Measurements from ENCODE around the gene SERTAD2. TPM values are rescaled to one million over a fixed set of nuclear protein-coding genes. Genes with fewer than 3 reads are reported as not detected.
A peak's percentile ranks its signal among the peaks of the same experiment; 100 is the strongest.

SERTAD2 gene
- total RNA-seq, 1 donor from 2014 or later, result 42.2 TPM

- no peaks in the 10 kb centered on the region for H3K36me3 ChIP-seq (ENCODE audit: insufficient read depth, low read length)
- H2AFZ ChIP-seq (ENCODE audit: low read depth, low read length), result no peak overlapping the region
- TF ChIP-seq, protein P1, sequence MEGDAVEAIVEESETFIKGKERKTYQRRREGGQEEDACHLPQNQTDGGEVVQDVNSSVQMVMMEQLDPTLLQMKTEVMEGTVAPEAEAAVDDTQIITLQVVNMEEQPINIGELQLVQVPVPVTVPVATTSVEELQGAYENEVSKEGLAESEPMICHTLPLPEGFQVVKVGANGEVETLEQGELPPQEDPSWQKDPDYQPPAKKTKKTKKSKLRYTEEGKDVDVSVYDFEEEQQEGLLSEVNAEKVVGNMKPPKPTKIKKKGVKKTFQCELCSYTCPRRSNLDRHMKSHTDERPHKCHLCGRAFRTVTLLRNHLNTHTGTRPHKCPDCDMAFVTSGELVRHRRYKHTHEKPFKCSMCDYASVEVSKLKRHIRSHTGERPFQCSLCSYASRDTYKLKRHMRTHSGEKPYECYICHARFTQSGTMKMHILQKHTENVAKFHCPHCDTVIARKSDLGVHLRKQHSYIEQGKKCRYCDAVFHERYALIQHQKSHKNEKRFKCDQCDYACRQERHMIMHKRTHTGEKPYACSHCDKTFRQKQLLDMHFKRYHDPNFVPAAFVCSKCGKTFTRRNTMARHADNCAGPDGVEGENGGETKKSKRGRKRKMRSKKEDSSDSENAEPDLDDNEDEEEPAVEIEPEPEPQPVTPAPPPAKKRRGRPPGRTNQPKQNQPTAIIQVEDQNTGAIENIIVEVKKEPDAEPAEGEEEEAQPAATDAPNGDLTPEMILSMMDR (IDR thresholded peaks at IDR 0.05; ENCODE audit: insufficient read depth, low read depth, low read length), result no peak
- TF ChIP-seq EZH2 (IDR thresholded peaks at IDR 0.05; ENCODE audit: insufficient read depth, low read length), result no peak
- Mint-ChIP-seq H3K27me3 (ENCODE audit: low read depth, unreplicated experiment) (peaks cover 7% of the 10 kb centered on the region), H3K27ac (ENCODE audit: unreplicated experiment) (no peak overlapping the region), H3K36me3 (ENCODE audit: low read depth, unreplicated experiment) (no peaks in the 10 kb centered on the region), H3K4me1 (ENCODE audit: low read depth, unreplicated experiment) (peaks cover 4% of the 10 kb centered on the region), H3K9me3 (ENCODE audit: unreplicated experiment) (peaks cover 7% of the 10 kb centered on the region), H3K4me3 (ENCODE audit: unreplicated experiment) (no peak overlapping the region)
- H3K27ac ChIP-seq (ENCODE audit: low read depth, low read length), result no peak overlapping the region
- no peaks in the 10 kb centered on the region for H3K4me1 ChIP-seq (ENCODE audit: insufficient read depth, low read length)
- H3K4me3 ChIP-seq (ENCODE audit: insufficient read depth, low read depth, low read length), result no peak overlapping the region
- no peak overlapping the region for H3K9ac ChIP-seq (ENCODE audit: low read length)
- no peak overlapping the region for H3K4me2 ChIP-seq (ENCODE audit: low read length)
- DNase-seq (ENCODE audit: low read depth) (no peak), FAIRE-seq (no peak)
- H3K79me2 ChIP-seq (ENCODE audit: insufficient read depth, low read length), result no peaks in the 10 kb centered on the region
- no peaks in the 10 kb centered on the region for H4K20me1 ChIP-seq (ENCODE audit: insufficient read depth, low read length)
- H3K27me3 ChIP-seq (ENCODE audit: insufficient read depth, low read length), result peaks cover 15% of the 10 kb centered on the region
- H3K9me3 ChIP-seq (ENCODE audit: insufficient read depth, low read depth, low read length), result peaks cover 3% of the 10 kb centered on the region
Observed at GRCh38 chr2:64605991-64606478, 47.7 kb downstream of the SERTAD2 start.

DNA sequence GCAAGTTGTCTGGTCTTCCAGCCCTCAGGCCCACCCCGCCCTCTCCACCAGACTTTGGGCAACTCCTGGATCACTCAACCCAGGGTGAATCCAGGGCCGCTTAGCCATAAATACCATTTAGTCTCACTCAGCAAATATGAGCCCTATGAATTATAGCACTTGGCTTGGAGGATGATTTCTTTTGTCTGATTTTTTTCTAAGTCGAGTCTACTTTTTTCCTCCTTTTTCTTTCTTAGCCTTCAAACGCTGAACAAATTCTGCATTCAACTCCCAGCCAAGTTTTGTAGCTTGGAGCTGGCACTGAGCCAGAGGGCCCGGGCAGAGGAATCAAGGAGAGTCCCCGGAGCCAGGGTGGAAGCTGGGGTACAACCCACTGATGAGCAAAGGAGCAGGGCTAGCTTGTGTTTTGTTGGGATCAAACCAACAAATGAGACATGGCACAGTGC is 48.7 kb downstream of the SERTAD2 start:
- no peak overlapping the region for H3K4me2 ChIP-seq (ENCODE audit: low read length)
- H3K4me1 Mint-ChIP-seq (ENCODE audit: low read depth, unreplicated experiment), result peaks cover 4% of the 10 kb centered on the region

GRCh38 chr2:64604155-64604554 is 49.6 kb downstream of the SERTAD2 start:
- H3K79me2 ChIP-seq (ENCODE audit: insufficient read depth, low read length), result no peaks in the 10 kb centered on the region
- H2AFZ ChIP-seq (ENCODE audit: low read depth, low read length), result no peak overlapping the region
- peaks cover 3% of the 10 kb centered on the region for H3K9me3 ChIP-seq (ENCODE audit: insufficient read depth, low read depth, low read length)
- Mint-ChIP-seq H3K27me3 (ENCODE audit: low read depth, unreplicated experiment) (peaks cover 11% of the 10 kb centered on the region), H3K4me3 (ENCODE audit: unreplicated experiment) (no peak overlapping the region), H3K27ac (ENCODE audit: unreplicated experiment) (no peak overlapping the region), H3K36me3 (ENCODE audit: low read depth, unreplicated experiment) (no peaks in the 10 kb centered on the region), H3K4me1 (ENCODE audit: low read depth, unreplicated experiment) (peaks cover 4% of the 10 kb centered on the region), H3K9me3 (ENCODE audit: unreplicated experiment) (peaks cover 7% of the 10 kb centered on the region)
- no peak for TF ChIP-seq EZH2 (IDR thresholded peaks at IDR 0.05; ENCODE audit: insufficient read depth, low read length)
- TF ChIP-seq, protein P1 (IDR thresholded peaks at IDR 0.05; ENCODE audit: insufficient read depth, low read depth, low read length), result no peak
- no peak overlapping the region for H3K4me2 ChIP-seq (ENCODE audit: low read length)
- no peak overlapping the region for H3K4me3 ChIP-seq (ENCODE audit: insufficient read depth, low read depth, low read length)
- no peaks in the 10 kb centered on the region for H3K36me3 ChIP-seq (ENCODE audit: insufficient read depth, low read length)
- no peak overlapping the region for H3K27ac ChIP-seq (ENCODE audit: low read depth, low read length)
- H3K27me3 ChIP-seq (ENCODE audit: insufficient read depth, low read length), result peaks cover 14% of the 10 kb centered on the region
- DNase-seq (ENCODE audit: low read depth) (no peak), FAIRE-seq (no peak)
- H3K4me1 ChIP-seq (ENCODE audit: insufficient read depth, low read length), result no peaks in the 10 kb centered on the region
- no peaks in the 10 kb centered on the region for H4K20me1 ChIP-seq (ENCODE audit: insufficient read depth, low read length)
- no peak overlapping the region for H3K9ac ChIP-seq (ENCODE audit: low read length)

More for the DNA sequence above, 48.7 kb downstream of the SERTAD2 start:
- Mint-ChIP-seq H3K27me3 (ENCODE audit: low read depth, unreplicated experiment) (peaks cover 5% of the 10 kb centered on the region), H3K9me3 (ENCODE audit: unreplicated experiment) (peaks cover 7% of the 10 kb centered on the region), H3K27ac (ENCODE audit: unreplicated experiment) (no peak overlapping the region), H3K36me3 (ENCODE audit: low read depth, unreplicated experiment) (no peaks in the 10 kb centered on the region), H3K4me3 (ENCODE audit: unreplicated experiment) (no peak overlapping the region)
- Histone ChIP-seq H3K9ac (ENCODE audit: low read length) (no peak overlapping the region), H3K27me3 (ENCODE audit: insufficient read depth, low read length) (peaks cover 12% of the 10 kb centered on the region), H3K9me3 (ENCODE audit: insufficient read depth, low read depth, low read length) (peaks cover 3% of the 10 kb centered on the region), H4K20me1 (ENCODE audit: insufficient read depth, low read length) (no peaks in the 10 kb centered on the region), H2AFZ (ENCODE audit: low read depth, low read length) (no peak overlapping the region), H3K27ac (ENCODE audit: low read depth, low read length) (no peak overlapping the region), H3K79me2 (ENCODE audit: insufficient read depth, low read length) (no peaks in the 10 kb centered on the region), H3K36me3 (ENCODE audit: insufficient read depth, low read length) (no peaks in the 10 kb centered on the region), H3K4me1 (ENCODE audit: insufficient read depth, low read length) (no peaks in the 10 kb centered on the region), H3K4me3 (ENCODE audit: insufficient read depth, low read depth, low read length) (no peak overlapping the region)
- DNase-seq (ENCODE audit: low read depth), result peak; percentile 78
- TF ChIP-seq, protein P1 (IDR thresholded peaks at IDR 0.05; ENCODE audit: insufficient read depth, low read depth, low read length), result no peak
- no peak for TF ChIP-seq EZH2 (IDR thresholded peaks at IDR 0.05; ENCODE audit: insufficient read depth, low read length)
- no peak for FAIRE-seq

Measured in astrocyte (in vitro differentiated cells and primary cell).